ENCODE measurements around the gene ABLIM2. TPM values are rescaled to one million over a fixed set of nuclear protein-coding genes. Genes with fewer than 3 reads are reported as not detected.

ABLIM2 gene
- total and polyA plus RNA-seq, 2 of the 4 experiments (the other 2 are of a cell fraction) = under 0.01 to 0.10 TPM

GRCh38 chr4:8179771-8180170 lies 21.2 kb upstream of the ABLIM2 start:
- H2AK5ac ChIP-seq (ENCODE audit: low read depth, low read length) = no peak overlapping the region
- H3K27me3 ChIP-seq (ENCODE audit: control insufficient read depth, insufficient read depth, low read length) = peaks cover 21% of the 10 kb centered on the region; the same call in 1 of the 2 replicates
- H2BK20ac ChIP-seq (ENCODE audit: low read depth, low read length) = no peak overlapping the region
- H3K9me1 ChIP-seq (ENCODE audit: insufficient read depth, low read length) = peaks cover 16% of the 10 kb centered on the region
- peaks cover 6% of the 10 kb centered on the region; the same call in 1 of the 2 replicates for H4K20me1 ChIP-seq (ENCODE audit: insufficient read depth, low read length)
- H3K9ac ChIP-seq (ENCODE audit: low read depth, low read length) = no peak overlapping the region
- CTCF ChIA-PET = no interaction called here
- no peak overlapping the region for H2BK120ac ChIP-seq (ENCODE audit: low read depth, low read length)
- no peak overlapping the region for H4K5ac ChIP-seq (ENCODE audit: low read depth, low read length)
- H3K9me3 ChIP-seq (ENCODE audit: control insufficient read depth, insufficient read depth, low read length) = no peaks in the 10 kb centered on the region
- no TSS peak for BruUV-seq (replicated peaks)
- H4K8ac ChIP-seq (ENCODE audit: low read depth in 2 of 2, low read length in 2 of 2) = no peak overlapping the region
- no peak for ATAC-seq (ENCODE audit: low read depth)
- dilution Hi-C loops (cut with HindIII; ENCODE audit: low sequenced_read_pairs, unreplicated experiment) = no loop called here
- H2BK5ac ChIP-seq (ENCODE audit: low read depth, low read length, poor library complexity, severe bottlenecking) = no peak overlapping the region
- TF ChIP-seq FOS (IDR thresholded peaks at IDR 0.05; ENCODE audit: low read depth, low read length) (no peak), CTCF (conservative IDR thresholded peaks at IDR 0.05; ENCODE audit: low read depth, low read length) (no peak), RFX5 (IDR thresholded peaks at IDR 0.05; ENCODE audit: low read depth, low read length) (no peak), MAZ (IDR thresholded peaks at IDR 0.05; ENCODE audit: borderline replicate concordance, low read depth, low read length) (no peak), CHD1 (IDR thresholded peaks at IDR 0.05; ENCODE audit: low read depth, low read length) (no peak), RAD21 (IDR thresholded peaks at IDR 0.05; ENCODE audit: low read length) (no peak), BHLHE40 (IDR thresholded peaks at IDR 0.05; ENCODE audit: low read depth, low read length) (no peak), POLR2A (IDR thresholded peaks at IDR 0.05; ENCODE audit: low read depth, low read length) (no peak), MXI1 (IDR thresholded peaks at IDR 0.05; ENCODE audit: borderline replicate concordance, low read depth, low read length) (no peak), NFE2L2 (IDR thresholded peaks at IDR 0.05; ENCODE audit: low read depth, low read length) (no peak), RCOR1 (IDR thresholded peaks at IDR 0.05; ENCODE audit: insufficient replicate concordance, low read length) (no peak), USF2 (IDR thresholded peaks at IDR 0.05; ENCODE audit: low read depth, low read length) (no peak), MAFK (IDR thresholded peaks at IDR 0.05; ENCODE audit: low read depth, low read length) (no peak), CEBPB (IDR thresholded peaks at IDR 0.05; ENCODE audit: low read depth, low read length) (no peak), SMC3 (IDR thresholded peaks at IDR 0.05; ENCODE audit: low read depth, low read length) (no peak)
- TF ChIP-seq, protein P1, sequence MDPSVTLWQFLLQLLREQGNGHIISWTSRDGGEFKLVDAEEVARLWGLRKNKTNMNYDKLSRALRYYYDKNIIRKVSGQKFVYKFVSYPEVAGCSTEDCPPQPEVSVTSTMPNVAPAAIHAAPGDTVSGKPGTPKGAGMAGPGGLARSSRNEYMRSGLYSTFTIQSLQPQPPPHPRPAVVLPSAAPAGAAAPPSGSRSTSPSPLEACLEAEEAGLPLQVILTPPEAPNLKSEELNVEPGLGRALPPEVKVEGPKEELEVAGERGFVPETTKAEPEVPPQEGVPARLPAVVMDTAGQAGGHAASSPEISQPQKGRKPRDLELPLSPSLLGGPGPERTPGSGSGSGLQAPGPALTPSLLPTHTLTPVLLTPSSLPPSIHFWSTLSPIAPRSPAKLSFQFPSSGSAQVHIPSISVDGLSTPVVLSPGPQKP (IDR thresholded peaks at IDR 0.05; ENCODE audit: borderline replicate concordance, low read depth, low read length) = no peak
- no peaks in the 10 kb centered on the region for H3K36me3 ChIP-seq (ENCODE audit: control insufficient read depth, insufficient read depth, low read length)
- H3K56ac ChIP-seq (ENCODE audit: extremely low read depth, insufficient read depth, low read length) = no peak overlapping the region
- H4K91ac ChIP-seq (ENCODE audit: insufficient read depth, low read depth, low read length) = no peak overlapping the region
- H3K27ac ChIP-seq (ENCODE audit: insufficient read depth, low read length) = no peak overlapping the region
- H2AFZ ChIP-seq (replicated peaks; ENCODE audit: low read length, poor library complexity) = no peak overlapping the region
- H2BK15ac ChIP-seq (ENCODE audit: low read depth, low read length) = no peak overlapping the region
- H3K4me3 ChIP-seq (ENCODE audit: insufficient read depth, low read depth, low read length) = no peak overlapping the region
- DNase-seq = no peak
- POLR2A ChIA-PET (ENCODE audit: unreplicated experiment) = no interaction called here
- 50% methylated on average over 8 of the region's 9 CpGs; no CpG with 5 or more reads in 1 of the 2 experiments for whole genome bisulfite sequencing, 2 experiments (ENCODE audit: extremely low coverage in 2 of 2, insufficient read length in 1 of 2)
- H3K4me2 ChIP-seq (ENCODE audit: low read depth, low read length) = no peak overlapping the region
- intact Hi-C loops (cut with micrococcal nuclease) = loop anchor here (5.0 kb wide), 1 partner anchor 38 kb away; no protein-coding TSS in a partner anchor
- no peak overlapping the region for H3K23ac ChIP-seq (ENCODE audit: low read depth, low read length)
- no peaks in the 10 kb centered on the region for H3K79me1 ChIP-seq (ENCODE audit: low read depth in 1 of 2, low read length in 2 of 2)
- H2AK9ac ChIP-seq (replicated peaks; ENCODE audit: low read depth, low read length, poor library complexity) = no peak overlapping the region
- peaks cover 7% of the 10 kb centered on the region for H3K4me1 ChIP-seq (ENCODE audit: control insufficient read depth, insufficient read depth, low read length)
- H3K4ac ChIP-seq (ENCODE audit: low read depth, low read length) = no peak overlapping the region
- in situ Hi-C loops (cut with MboI; ENCODE audit: low sequenced_read_pairs) = loop anchor here (5.0 kb wide), 1 partner anchor 223 kb away; no protein-coding TSS in a partner anchor
- H3K18ac ChIP-seq (ENCODE audit: low read depth, low read length) = no peak overlapping the region
- no peak overlapping the region for H3K14ac ChIP-seq (replicated peaks; ENCODE audit: low read depth, low read length)
